ENCODE data around the gene SH3PXD2A.

The SH3PXD2A gene

GRCh38 chr10:103717341-103718246, 137.8 kb downstream of the SH3PXD2A start:
- DNase-seq, result no peak

DNA sequence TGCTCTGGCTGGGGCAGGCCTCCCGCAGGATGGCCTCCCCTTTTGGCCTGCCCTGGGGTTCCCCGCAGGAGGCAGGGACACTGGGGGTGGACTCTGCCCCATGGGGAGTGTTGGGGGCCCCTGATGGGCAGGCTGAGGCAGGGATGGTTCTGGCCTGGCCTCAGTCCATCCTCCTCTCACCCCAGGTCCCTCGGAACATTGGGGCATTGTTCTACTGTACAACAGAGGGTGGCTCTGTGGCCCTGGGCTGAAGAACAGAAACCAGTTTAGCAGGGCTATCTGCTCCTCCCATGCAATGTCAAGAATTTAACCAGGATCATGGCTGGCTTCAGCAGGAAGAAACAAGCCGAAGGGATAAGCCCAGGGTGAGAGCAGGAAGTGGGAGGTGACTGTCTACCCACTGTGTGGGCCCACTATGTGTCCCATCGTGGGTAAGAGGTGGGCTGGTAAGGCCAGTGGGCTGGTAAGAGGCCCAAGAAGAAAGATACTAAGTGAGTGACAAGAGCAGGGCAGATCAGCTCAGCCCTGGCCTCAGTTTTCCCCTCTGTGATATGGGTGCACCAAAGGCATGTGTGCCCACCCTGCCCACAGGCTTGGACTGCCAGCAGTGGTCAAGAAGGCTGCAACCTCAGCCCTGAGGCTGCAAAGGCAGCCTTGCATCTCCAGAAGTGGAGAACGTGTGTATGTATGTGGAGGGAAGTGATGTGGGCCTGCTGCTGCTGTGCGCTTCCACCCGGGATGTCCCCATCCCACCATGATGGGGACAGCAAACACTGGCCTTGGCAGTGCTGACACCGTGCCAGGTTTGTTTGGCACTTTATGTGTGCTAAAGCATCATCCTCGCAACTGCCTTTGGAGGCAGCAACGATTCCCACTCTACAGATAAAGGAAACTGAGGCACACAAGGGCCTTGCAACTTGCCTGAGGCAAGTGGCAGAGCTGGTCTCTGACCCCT, 138.9 kb downstream of the SH3PXD2A start:
- no peak for DNase-seq

GRCh38 chr10:103715430-103715829, 139.9 kb downstream of the SH3PXD2A start:
- DNase-seq, result no peak

- DNase-seq, result no peak
Measured at GRCh38 chr10:103714232-103714891, 141.0 kb downstream of the SH3PXD2A start.

DNA sequence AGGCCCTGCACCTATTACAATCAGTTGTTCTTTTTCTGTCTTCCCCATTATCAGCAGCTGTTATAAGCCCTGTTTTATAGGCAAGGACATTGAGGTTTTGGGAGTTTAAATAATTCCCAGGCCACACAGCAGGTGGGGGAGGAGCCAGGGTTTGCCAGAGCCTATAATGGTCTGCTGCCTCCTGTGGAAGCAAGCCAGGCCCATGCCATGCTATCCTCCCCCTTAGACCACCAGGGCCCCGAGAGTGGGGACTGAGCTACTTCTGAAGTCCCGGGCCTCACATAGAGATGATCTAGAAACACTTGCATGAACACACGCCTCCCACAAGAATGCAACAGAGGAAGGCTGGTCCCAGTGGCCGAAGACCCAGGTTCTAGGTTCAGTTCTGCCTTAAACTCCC, 141.7 kb downstream of the SH3PXD2A start:
- DNase-seq, result no peak

- DNase-seq, result peak; percentile 13 to 72
Measured at GRCh38 chr10:103712898-103713498, 142.4 kb downstream of the SH3PXD2A start.

- DNase-seq, result no peak
Measured at GRCh38 chr10:103712146-103712545, 143.2 kb downstream of the SH3PXD2A start.

- no peak for DNase-seq
Measured at GRCh38 chr10:103711351-103711994, 143.9 kb downstream of the SH3PXD2A start.

- no peak for DNase-seq
Measured at GRCh38 chr10:103710490-103710889, 144.9 kb downstream of the SH3PXD2A start.

GRCh38 chr10:103709341-103709920, 145.9 kb downstream of the SH3PXD2A start:
- DNase-seq, result peak in 1 of 2 experiments; percentile 16

- no peak for DNase-seq
Measured at GRCh38 chr10:103708627-103709288, 146.6 kb downstream of the SH3PXD2A start.

DNA sequence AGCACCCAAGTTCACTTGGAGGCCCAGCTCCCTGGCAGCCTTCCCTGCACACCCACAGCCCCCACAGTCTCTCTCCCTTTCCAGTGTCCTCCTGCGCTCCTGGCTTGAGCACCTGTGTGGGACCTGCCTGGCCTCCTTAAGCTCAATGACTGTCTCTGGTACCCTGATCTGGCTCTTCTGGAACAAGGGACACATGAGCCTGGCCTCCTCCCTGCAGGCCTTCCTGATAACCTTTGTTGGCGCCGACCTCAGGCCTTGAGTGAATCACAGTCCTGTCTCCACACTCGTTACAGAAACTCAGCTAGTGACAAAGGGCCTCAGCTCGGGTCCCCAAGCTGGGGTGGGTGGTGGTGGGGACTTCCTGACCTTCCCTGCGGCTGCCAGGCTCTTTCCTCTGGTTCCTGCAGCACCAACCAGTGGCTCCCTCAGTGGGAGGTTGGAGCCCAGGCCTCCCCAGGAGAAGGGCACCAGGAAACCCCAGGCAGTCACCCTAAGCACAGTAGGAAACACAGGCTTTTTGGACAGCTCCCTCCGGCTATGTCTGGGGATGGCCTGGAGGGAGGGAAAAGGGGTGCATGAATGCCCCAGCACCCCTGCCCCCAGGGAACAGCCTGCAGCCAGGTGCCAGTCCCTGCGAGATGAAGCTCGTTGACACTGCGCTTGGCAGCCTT, 147.3 kb downstream of the SH3PXD2A start:
- DNase-seq, result no peak

GRCh38 chr10:103706762-103707161, 148.6 kb downstream of the SH3PXD2A start:
- DNase-seq, result no peak

DNA sequence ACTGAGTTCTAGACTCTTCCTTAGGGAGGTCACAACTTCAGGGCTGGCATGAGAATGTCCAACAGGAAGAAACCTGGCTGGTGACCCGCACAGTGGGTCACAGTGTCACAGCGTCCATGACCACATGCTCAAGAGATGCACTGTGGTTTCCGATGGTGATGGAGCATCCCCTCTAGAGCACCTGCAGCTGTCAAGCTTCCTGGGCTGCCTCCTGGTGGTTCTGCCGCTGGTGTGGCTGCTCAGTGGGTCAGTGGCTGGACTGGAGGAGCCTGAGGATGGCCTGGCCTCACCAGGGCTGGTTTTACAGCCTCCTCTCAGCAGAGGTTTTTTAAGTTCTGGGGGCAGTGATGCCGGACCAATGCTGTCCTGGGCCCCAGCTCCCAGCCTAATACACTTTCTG, 149.3 kb downstream of the SH3PXD2A start:
- DNase-seq, result no peak

DNA sequence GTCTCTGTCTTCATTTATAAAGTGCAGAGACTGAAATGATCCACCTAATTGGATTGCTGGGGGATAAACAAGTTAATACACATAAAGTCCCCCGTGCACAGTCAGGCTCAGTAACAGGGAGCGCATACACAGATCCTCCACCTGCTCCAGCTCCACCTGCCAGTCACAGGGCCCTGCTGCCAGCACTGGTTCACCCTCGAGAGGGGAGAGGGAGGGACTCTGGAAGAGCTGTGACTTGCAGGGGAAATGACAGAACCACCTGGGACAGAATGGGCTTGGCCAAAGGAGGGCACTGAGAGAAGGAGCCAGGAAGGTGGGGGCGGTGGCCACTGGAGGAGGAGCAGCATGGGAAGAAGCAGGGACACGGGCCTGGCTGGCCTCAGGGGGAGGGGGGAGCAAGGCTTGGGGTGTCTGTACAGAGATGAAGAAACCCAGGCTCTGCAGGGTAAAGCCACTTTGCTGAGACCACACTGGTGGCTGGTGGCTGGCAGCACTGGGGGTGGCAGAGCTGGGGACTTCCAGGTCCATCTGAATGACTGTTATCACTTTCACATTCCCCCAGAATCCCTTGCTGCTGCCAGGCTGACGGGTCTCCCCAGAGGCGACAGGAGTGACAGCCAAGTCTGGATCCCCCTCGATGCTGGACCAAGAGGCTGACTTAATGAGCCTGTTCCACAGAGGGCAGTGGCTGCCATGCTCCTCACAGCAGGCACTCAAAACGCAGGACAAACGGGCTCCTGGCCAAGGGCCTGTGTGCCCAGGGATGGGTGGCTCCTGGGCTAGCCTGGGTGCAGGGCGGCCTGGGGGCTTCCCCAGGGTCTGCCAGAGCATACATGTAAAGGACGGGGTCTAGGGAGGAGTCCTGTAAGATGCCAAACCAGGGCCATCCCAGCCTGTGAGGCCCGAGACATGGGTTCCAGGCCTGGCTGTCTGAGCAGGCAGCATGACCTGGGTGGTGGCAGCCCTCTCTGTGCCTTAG, 151.1 kb downstream of the SH3PXD2A start:
- no peak for DNase-seq

- no peak for DNase-seq
Measured at GRCh38 chr10:103701380-103702222, 153.8 kb downstream of the SH3PXD2A start.

DNA sequence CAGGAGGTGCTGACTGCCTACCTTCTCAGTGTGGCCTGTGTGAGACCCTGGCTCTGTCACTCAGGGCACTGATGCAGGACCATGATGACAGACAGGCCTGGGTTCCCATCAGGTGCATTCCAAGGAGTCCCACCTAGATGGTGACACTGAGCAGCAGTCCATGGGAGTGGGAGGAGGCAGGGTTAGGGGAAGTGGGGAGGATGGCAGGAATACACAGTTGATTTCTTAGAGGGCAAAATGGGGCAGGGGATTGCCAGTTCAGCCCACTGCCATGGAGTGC, 155.0 kb downstream of the SH3PXD2A start:
- no peak for DNase-seq

GRCh38 chr10:103699611-103700435, 155.6 kb downstream of the SH3PXD2A start:
- DNase-seq, result no peak
